ENCODE results near the gene HADHA. TPM values are rescaled to one million over a fixed set of nuclear protein-coding genes. Genes with fewer than 3 reads are reported as not detected.
A peak's percentile ranks its signal among the peaks of the same experiment; 100 is the strongest.

HADHA gene
- total RNA-seq, 1 experiment from 2014 or later, result 112 TPM

GRCh38 chr2:26202981-26203490 is 41.4 kb downstream of the HADHA start:
- Histone ChIP-seq H3K79me2 (ENCODE audit: insufficient read depth, low read length) (no peaks in the 10 kb centered on the region), H3K56ac (ENCODE audit: insufficient read length, low read depth, low read length) (no peak overlapping the region), H3K18ac (ENCODE audit: insufficient read length, low read depth, low read length) (no peak overlapping the region), H2BK5ac (ENCODE audit: insufficient read length, low read length) (no peak overlapping the region), H3K4me1 (ENCODE audit: insufficient read depth, low read length) (no peaks in the 10 kb centered on the region), H3K9ac (ENCODE audit: extremely low read depth, insufficient read length, low read length) (no peak overlapping the region), H3T11ph (ENCODE audit: low read length) (no peak overlapping the region), H4K20me1 (ENCODE audit: control insufficient read depth, insufficient read depth, insufficient read length) (no peaks in the 10 kb centered on the region), H2BK120ac (ENCODE audit: low read depth, low read length, poor library complexity, severe bottlenecking) (no peak overlapping the region), H4K5ac (ENCODE audit: insufficient read length, low read depth, low read length) (no peak overlapping the region), H3K27me3 (ENCODE audit: insufficient read depth, low read length) (no peaks in the 10 kb centered on the region), H2BK12ac (ENCODE audit: insufficient read length, low read depth, low read length) (no peak overlapping the region), H3K4me2 (ENCODE audit: insufficient read depth, insufficient read length, low read length) (no peak overlapping the region), H2AK5ac (ENCODE audit: insufficient read length, low read length) (no peak overlapping the region), H3K14ac (ENCODE audit: insufficient read depth, low read length) (no peak overlapping the region), H4K8ac (replicated peaks; ENCODE audit: insufficient read length, low read depth, low read length) (no peak overlapping the region), H3K9me3 (ENCODE audit: control insufficient read depth, low read depth, low read length) (no peaks in the 10 kb centered on the region), H3K4ac (ENCODE audit: low read depth, low read length) (no peak overlapping the region), H2BK15ac (ENCODE audit: low read depth, low read length) (no peak overlapping the region), H4K91ac (ENCODE audit: insufficient read length, low read depth, low read length) (no peak overlapping the region), H3K27ac (ENCODE audit: insufficient read length, low read depth, low read length) (no peak overlapping the region), H3K79me1 (ENCODE audit: insufficient read depth, low read depth, low read length, poor library complexity, severe bottlenecking) (no peaks in the 10 kb centered on the region), H3K23me2 (ENCODE audit: insufficient read length, low read depth, low read length, poor library complexity, severe bottlenecking) (no peaks in the 10 kb centered on the region), H2AFZ (ENCODE audit: low read length) (no peak overlapping the region), H3K23ac (ENCODE audit: insufficient read length, low read depth, low read length) (no peak overlapping the region), H2BK20ac (ENCODE audit: low read depth, low read length, poor library complexity, severe bottlenecking) (no peak overlapping the region)
- DNase-seq, result no peak
- no peaks in the 10 kb centered on the region for H3K9me3 Mint-ChIP-seq
- TF ChIP-seq CTCF (conservative IDR thresholded peaks at IDR 0.05), result no peak
- H3K27ac Mint-ChIP-seq, result peak overlapping the region in 2 of 3 experiments; percentile 21 to 44; a peak in 3 of 7 replicates
- H3K36me3 Mint-ChIP-seq (ENCODE audit: insufficient read depth in 1 of 3, low read depth in 3 of 3), result peaks cover 7 to 57% (median 41%) of the 10 kb centered on the region in 3 experiments; a peak in 5 of 7 replicates
- no peaks in the 10 kb centered on the region for H3K27me3 Mint-ChIP-seq (ENCODE audit: low read depth)
- no peak overlapping the region for H3K4me3 Mint-ChIP-seq
- peaks cover 7 to 9% of the 10 kb centered on the region in 2 experiments for H3K4me1 Mint-ChIP-seq
- WGBS (ENCODE audit: extremely low coverage, insufficient read length, low lambda C conversion rate), result no CpG with 5 or more reads among the region's 1 CpG

Measured in H9 (cell line).